CD4-positive, alpha-beta T cell (primary cell): ENCODE results near the gene IL18RAP. TPM values are rescaled to one million over a fixed set of nuclear protein-coding genes. Genes with fewer than 3 reads are reported as not detected.

Experiments
- ATAC-seq: fragments of 200-7000 bp; cut with Tn5 transposase; one replicate; pipeline ENCODE4 v1.10.0; 2022; ENCODE audit warnings: mild to moderate bottlenecking; ENCODE audit not compliant: poor library complexity
- CTCF ChIA-PET: fragments of 350-600 bp; sonication (Branson Sonifier 250); formaldehyde crosslinking; loops from one replicate; lab custom pipeline; 2021; ENCODE audit warnings: antibody characterized with exemption, inconsistent platforms; lab: Charles Lee
- POLR2A ChIA-PET: fragments of 350-600 bp; sonication (Branson Sonifier 250); formaldehyde crosslinking; loops from one replicate; lab custom pipeline; 2021; ENCODE audit warnings: antibody characterized with exemption, inconsistent platforms; lab: Charles Lee
- DNase-seq, 14 experiments: peaks; one replicate each; pipeline ENCODE4 v3.0.0-alpha.2; 2013 to 2020; ENCODE audit warnings: mixed read lengths in 2 of 14
- H3K27ac ChIP-seq, 2 donors: one replicate each; pipeline versions ENCODE4 v1.5.1 to v1.7.0; 2013; ENCODE audit warnings: low read length in 2 of 2, low read depth in 1 of 2, mild to moderate bottlenecking in 1 of 2
- H3K27me3 ChIP-seq, 2 experiments: 1 replicate in 1 of 2; 2 replicates in 1 of 2; pipeline versions ENCODE4 v1.6.1 to v1.7.0; 2013; ENCODE audit warnings: low read length in 2 of 2, control low read depth in 1 of 2, mild to moderate bottlenecking in 1 of 2, moderate library complexity in 1 of 2; ENCODE audit not compliant: insufficient read depth in 2 of 2, control insufficient read depth in 1 of 2
- H3K36me3 ChIP-seq: one replicate; pipeline ENCODE4 v1.6.1; 2013; ENCODE audit warnings: low read length, control low read depth; ENCODE audit not compliant: insufficient read depth
- H3K4me1 ChIP-seq: one replicate; pipeline ENCODE4 v1.6.1; 2013; ENCODE audit warnings: low read length, control low read depth; ENCODE audit not compliant: insufficient read depth
- H3K4me3 ChIP-seq: one replicate; pipeline ENCODE4 v1.5.1; 2013; ENCODE audit warnings: mild to moderate bottlenecking, low read length, moderate library complexity
- H3K9me3 ChIP-seq, 2 experiments: 1 replicate in 1 of 2; 2 replicates in 1 of 2; pipeline versions ENCODE4 v1.6.1 to v1.7.0; 2013; ENCODE audit warnings: low read length in 2 of 2, mild to moderate bottlenecking in 2 of 2, control low read depth in 1 of 2, moderate library complexity in 1 of 2; ENCODE audit not compliant: control insufficient read depth in 1 of 2, insufficient read depth in 1 of 2
- H3K27ac Mint-ChIP-seq: one replicate; pipeline ENCODE4 v1.8.0; 2020; ENCODE audit warnings: mixed read lengths
- H3K27me3 Mint-ChIP-seq: one replicate; pipeline ENCODE4 v1.8.0; 2021; ENCODE audit warnings: mixed read lengths
- H3K36me3 Mint-ChIP-seq: one replicate; pipeline ENCODE4 v1.8.0; 2021; ENCODE audit warnings: low read depth, mixed read lengths
- H3K4me1 Mint-ChIP-seq: one replicate; pipeline ENCODE4 v1.8.0; 2021; ENCODE audit warnings: low read depth, mixed read lengths
- H3K4me3 Mint-ChIP-seq: one replicate; pipeline ENCODE4 v1.8.0; 2020; ENCODE audit warnings: mild to moderate bottlenecking, mixed read lengths
- H3K9me3 Mint-ChIP-seq: one replicate; pipeline ENCODE4 v1.8.0; 2020; ENCODE audit warnings: mixed read lengths
- CTCF ChIP-seq: fragments of 200-600 bp; IDR thresholded peaks from one replicate; pipeline ENCODE4 v1.8.0; 2022; ENCODE audit warnings: antibody characterized with exemption, mild to moderate bottlenecking
- intact Hi-C, 2 experiments: fragments of 100-400 bp; cut with DNase I in 1 of 2; cut with micrococcal nuclease in 1 of 2; formaldehyde crosslinking; loops; one replicate each; pipeline versions ENCODE4 v1.15.1 to v1.9.0; 2023 to 2025; cut with DNase I, micrococcal nuclease
- total RNA-seq, 174 experiments: library from RNA in 2 of 174; stranded (reverse) in 2 of 174; gene quantifications; one replicate each; pipeline ENCODE4 v1.2.3 and lab custom pipeline; 2021 to 2026

IL18RAP gene
- total RNA-seq, 2 experiments from 2014 or later = 2.3 to 2.6 TPM

- H3K4me3 Mint-ChIP-seq = no peak overlapping the region
- Histone ChIP-seq H3K27me3 (no peaks in the 10 kb centered on the region), H3K27ac (no peak overlapping the region), H3K4me1 (no peaks in the 10 kb centered on the region), H3K36me3 (no peaks in the 10 kb centered on the region), H3K9me3 (no peaks in the 10 kb centered on the region), H3K4me3 (no peak overlapping the region)
- POLR2A ChIA-PET = interaction anchor here (2.3 kb wide), 1 partner anchor 204 kb away, joined by 8 read pairs; no protein-coding TSS in a partner anchor
- TF ChIP-seq CTCF = no peak
- H3K9me3 Mint-ChIP-seq = no peaks in the 10 kb centered on the region
- CTCF ChIA-PET = interaction anchor here (1.0 to 2.3 kb wide), 7 partner anchors 8 to 204 kb away, joined by 3 to 11 read pairs (median 5); partner anchors contain the start of gene IL18R1
- intact Hi-C loops = loop anchor here (2.0 to 10.0 kb wide), 3 partner anchors 87 to 1029 kb away; partner anchors contain the start of gene IL18R1 (in 1 of the 2)
- no peak overlapping the region for H3K27ac Mint-ChIP-seq
- ATAC-seq (no peak), DNase-seq (no peak)
- H3K36me3 Mint-ChIP-seq = no peaks in the 10 kb centered on the region
- no peaks in the 10 kb centered on the region for H3K27me3 Mint-ChIP-seq
- peaks cover 7% of the 10 kb centered on the region for H3K4me1 Mint-ChIP-seq
Measured at GRCh38 chr2:102444233-102444632, 21.3 kb downstream of the IL18RAP start.

- H3K9me3 ChIP-seq = no peaks in the 10 kb centered on the region
- DNase-seq (no peak), ATAC-seq (no peak)
- H3K4me3 ChIP-seq = no peak overlapping the region
- H3K27me3 ChIP-seq = no peaks in the 10 kb centered on the region
- Mint-ChIP-seq H3K4me1 (peaks cover 7% of the 10 kb centered on the region), H3K36me3 (no peaks in the 10 kb centered on the region), H3K27ac (no peak overlapping the region), H3K27me3 (no peaks in the 10 kb centered on the region), H3K9me3 (no peaks in the 10 kb centered on the region), H3K4me3 (no peak overlapping the region)
- no peak for TF ChIP-seq CTCF
- H3K36me3 ChIP-seq = no peaks in the 10 kb centered on the region
- POLR2A ChIA-PET = no interaction called here
- intact Hi-C loops = loop anchor here in 1 of 2 experiments (5.0 to 10.0 kb wide), 2 partner anchors 560 to 1032 kb away; no protein-coding TSS in a partner anchor
- H3K4me1 ChIP-seq = no peaks in the 10 kb centered on the region
- CTCF ChIA-PET = interaction anchor here (1.0 kb wide), 2 partner anchors 10 to 427 kb away, joined by 3 read pairs; no protein-coding TSS in a partner anchor
- H3K27ac ChIP-seq = no peak overlapping the region
Measured at GRCh38 chr2:102446936-102447335, 24.0 kb downstream of the IL18RAP start.

GRCh38 chr2:102449370-102449974 is 26.5 kb downstream of the IL18RAP start:
- Histone ChIP-seq H3K9me3 (no peaks in the 10 kb centered on the region), H3K27ac (no peak overlapping the region), H3K36me3 (no peaks in the 10 kb centered on the region), H3K4me3 (no peak overlapping the region), H3K27me3 (no peaks in the 10 kb centered on the region), H3K4me1 (no peaks in the 10 kb centered on the region)
- intact Hi-C loops = loop anchor here (1.0 to 10.0 kb wide), 4 partner anchors 429 to 1035 kb away; no protein-coding TSS in a partner anchor
- H3K27ac Mint-ChIP-seq = no peak overlapping the region
- CTCF ChIA-PET = interaction anchor here (1.1 kb wide), 1 partner anchor 198 kb away, joined by 3 read pairs; no protein-coding TSS in a partner anchor
- no peak overlapping the region for H3K4me3 Mint-ChIP-seq
- POLR2A ChIA-PET = no interaction called here
- ATAC-seq (no peak), DNase-seq (peak; percentile 44 to 74 (median 56))
- H3K9me3 Mint-ChIP-seq = no peaks in the 10 kb centered on the region
- H3K27me3 Mint-ChIP-seq = no peaks in the 10 kb centered on the region
- H3K4me1 Mint-ChIP-seq = peaks cover 8% of the 10 kb centered on the region
- TF ChIP-seq CTCF = peak; percentile 77
- H3K36me3 Mint-ChIP-seq = no peaks in the 10 kb centered on the region
